ENCODE data around the gene RABGAP1L.

DNA sequence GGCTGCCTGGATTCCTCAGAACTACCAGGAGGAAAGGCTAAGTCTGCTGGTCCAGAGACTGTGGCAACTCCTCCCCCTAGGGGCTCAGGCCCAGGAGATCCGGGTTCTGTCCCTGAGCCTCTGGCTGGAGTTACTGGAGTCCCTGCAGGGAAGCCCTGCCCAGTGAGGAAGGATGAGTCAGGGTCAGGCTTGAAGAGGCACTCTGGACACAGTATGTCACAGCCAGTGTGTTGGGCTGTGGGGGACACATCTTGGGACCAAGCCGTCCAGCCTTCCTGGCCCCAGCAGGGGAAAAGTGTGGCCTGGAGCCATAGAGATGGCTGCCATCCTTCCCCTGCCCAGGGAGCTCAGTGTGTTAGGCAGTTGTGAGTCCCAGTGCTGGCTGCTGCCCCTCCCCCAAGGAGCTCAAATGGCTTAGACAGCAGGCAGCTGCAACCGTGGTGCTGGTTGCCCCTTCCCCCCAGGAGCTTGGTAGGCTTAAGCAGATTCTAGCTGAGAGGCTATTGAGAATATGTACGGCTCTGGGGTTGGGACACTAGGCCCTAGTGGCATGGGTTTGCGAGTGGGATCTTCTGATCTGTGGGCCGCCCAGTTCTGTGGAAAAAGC, 28.2 kb upstream of the RABGAP1L start:
- TF ChIP-seq CTCF (IDR thresholded peaks at IDR 0.05) (no peak), POLR2A (IDR thresholded peaks at IDR 0.05) (no peak)
